ENCODE measurements around the gene FREM2. TPM values are rescaled to one million over a fixed set of nuclear protein-coding genes. Genes with fewer than 3 reads are reported as not detected.

Gene FREM2
- total and polyA plus RNA-seq, 2 donors (not counting 3 experiments of a cell fraction or from before 2014, with no cell fraction given), result under 0.01 TPM; not detected in 1

DNA sequence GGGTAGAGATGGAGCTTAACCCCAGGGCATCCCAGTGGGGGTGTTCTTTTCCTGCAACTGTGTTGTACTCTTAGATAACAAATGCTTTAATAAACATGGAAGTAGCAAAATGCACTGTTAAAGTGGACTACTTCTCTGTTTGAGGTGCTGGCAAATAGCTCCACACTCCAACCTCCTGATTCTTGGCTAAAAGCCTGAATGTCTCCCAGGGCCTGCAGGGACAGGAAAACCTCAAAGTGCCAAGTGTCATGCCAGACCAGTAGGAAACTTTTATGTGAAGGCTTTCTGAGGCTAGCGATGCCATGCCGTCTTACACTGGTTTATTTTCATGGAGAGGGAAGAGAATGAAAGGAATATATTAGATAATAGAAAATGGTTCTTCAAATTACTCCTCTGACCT lies 6.8 kb downstream of the FREM2 start:
- Histone ChIP-seq H3K4me1 (ENCODE audit: control insufficient read depth, extremely low read depth, insufficient read depth, low read length) (no peaks in the 10 kb centered on the region), H3K9me3 (replicated peaks; ENCODE audit: control insufficient read depth, insufficient read depth, low read length) (no peaks in the 10 kb centered on the region), H3K36me3 (ENCODE audit: control insufficient read depth in 2 of 2, extremely low read depth in 1 of 2, insufficient read depth in 2 of 2, low read length in 2 of 2) (no peaks in the 10 kb centered on the region), H3K27me3 (ENCODE audit: control insufficient read depth in 2 of 2, insufficient read depth in 2 of 2, low read length in 2 of 2) (no peaks in the 10 kb centered on the region), H3K4me2 (ENCODE audit: insufficient read depth, low read length) (no peak overlapping the region), H2AFZ (ENCODE audit: low read depth, low read length) (no peak overlapping the region), H3K79me2 (ENCODE audit: control insufficient read depth, insufficient read depth, low read length) (no peaks in the 10 kb centered on the region), H3K27ac (ENCODE audit: insufficient read depth, low read depth, low read length) (no peak overlapping the region), H3K4me3 (replicated peaks in 1 of 3; ENCODE audit: insufficient read depth in 1 of 3, low read depth in 1 of 3, low read length in 3 of 3) (no peak overlapping the region), H3K9me1 (replicated peaks; ENCODE audit: control insufficient read depth, extremely low read depth, insufficient read depth, low read length) (no peaks in the 10 kb centered on the region), H3K9ac (replicated peaks; ENCODE audit: extremely low read depth, insufficient read depth, low read length) (no peak overlapping the region), H4K20me1 (replicated peaks; ENCODE audit: control insufficient read depth, extremely low read depth, insufficient read depth, low read length) (no peaks in the 10 kb centered on the region)
- FAIRE-seq, result no peak
- no peak for DNase-seq (ENCODE audit: low read depth, low spot score)
- ChIA-PET POLR2A (no interaction called here), CTCF (no interaction called here)
- TF ChIP-seq EZH2 (IDR thresholded peaks at IDR 0.05; ENCODE audit: borderline replicate concordance, low read depth, low read length, severe bottlenecking), result no peak
- TF ChIP-seq MYC (IDR thresholded peaks at IDR 0.05; ENCODE audit: low read depth, low read length), result no peak
- no peak for TF ChIP-seq FOS (IDR thresholded peaks at IDR 0.05; ENCODE audit: borderline replicate concordance, insufficient read depth, low read length)
- TF ChIP-seq JUN (IDR thresholded peaks at IDR 0.05; ENCODE audit: borderline replicate concordance, insufficient read depth, insufficient read length, low read depth), result no peak
- no peak for TF ChIP-seq POLR2AphosphoS5 (IDR thresholded peaks at IDR 0.05; ENCODE audit: insufficient read depth, low read depth, low read length)
- TF ChIP-seq, protein P1, sequence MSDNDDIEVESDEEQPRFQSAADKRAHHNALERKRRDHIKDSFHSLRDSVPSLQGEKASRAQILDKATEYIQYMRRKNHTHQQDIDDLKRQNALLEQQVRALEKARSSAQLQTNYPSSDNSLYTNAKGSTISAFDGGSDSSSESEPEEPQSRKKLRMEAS (IDR thresholded peaks at IDR 0.05; ENCODE audit: insufficient read depth, insufficient read length), result no peak
- TF ChIP-seq GATA2 (IDR thresholded peaks at IDR 0.05; ENCODE audit: insufficient read depth, insufficient read length, low read depth, low read length), result no peak
- TF ChIP-seq, protein P2, sequence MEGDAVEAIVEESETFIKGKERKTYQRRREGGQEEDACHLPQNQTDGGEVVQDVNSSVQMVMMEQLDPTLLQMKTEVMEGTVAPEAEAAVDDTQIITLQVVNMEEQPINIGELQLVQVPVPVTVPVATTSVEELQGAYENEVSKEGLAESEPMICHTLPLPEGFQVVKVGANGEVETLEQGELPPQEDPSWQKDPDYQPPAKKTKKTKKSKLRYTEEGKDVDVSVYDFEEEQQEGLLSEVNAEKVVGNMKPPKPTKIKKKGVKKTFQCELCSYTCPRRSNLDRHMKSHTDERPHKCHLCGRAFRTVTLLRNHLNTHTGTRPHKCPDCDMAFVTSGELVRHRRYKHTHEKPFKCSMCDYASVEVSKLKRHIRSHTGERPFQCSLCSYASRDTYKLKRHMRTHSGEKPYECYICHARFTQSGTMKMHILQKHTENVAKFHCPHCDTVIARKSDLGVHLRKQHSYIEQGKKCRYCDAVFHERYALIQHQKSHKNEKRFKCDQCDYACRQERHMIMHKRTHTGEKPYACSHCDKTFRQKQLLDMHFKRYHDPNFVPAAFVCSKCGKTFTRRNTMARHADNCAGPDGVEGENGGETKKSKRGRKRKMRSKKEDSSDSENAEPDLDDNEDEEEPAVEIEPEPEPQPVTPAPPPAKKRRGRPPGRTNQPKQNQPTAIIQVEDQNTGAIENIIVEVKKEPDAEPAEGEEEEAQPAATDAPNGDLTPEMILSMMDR (IDR thresholded peaks at IDR 0.05; ENCODE audit: extremely low read depth in 1 of 2, insufficient read depth in 1 of 2, low read depth in 1 of 2, low read length in 2 of 2), result no peak
- no peak for TF ChIP-seq POLR2A (IDR thresholded peaks at IDR 0.05; ENCODE audit: low read depth, low read length)
- BruUV-seq (replicated peaks), result no TSS peak
- dilution Hi-C loops (cut with MboI; ENCODE audit: extremely low pct_ligation_motif_present, low sequenced_read_pairs), result no loop called here
- intact Hi-C loops (cut with micrococcal nuclease), result no loop called here

Data from endothelial cell of umbilical vein (primary cell).